Umbilical cord (tissue), 2 donors: ENCODE data around the gene FCER1G. TPM values are rescaled to one million over a fixed set of nuclear protein-coding genes. Genes with fewer than 3 reads are reported as not detected.

ENCODE experiments used
- DNase-seq: peaks from one replicate; pipeline ENCODE4 v3.0.0-alpha.2; 2015; ENCODE audit warnings: low spot score
- total RNA-seq: library from RNA; depleted of rRNA; stranded (reverse); fragments of >200 nt; gene quantifications from one replicate; pipeline ENCODE4 v1.2.3, GENCODE V29; 2014; ENCODE audit warnings: low replicate concordance; ENCODE audit not compliant: insufficient read depth

FCER1G gene
- 52.5 TPM for total RNA-seq

DNA sequence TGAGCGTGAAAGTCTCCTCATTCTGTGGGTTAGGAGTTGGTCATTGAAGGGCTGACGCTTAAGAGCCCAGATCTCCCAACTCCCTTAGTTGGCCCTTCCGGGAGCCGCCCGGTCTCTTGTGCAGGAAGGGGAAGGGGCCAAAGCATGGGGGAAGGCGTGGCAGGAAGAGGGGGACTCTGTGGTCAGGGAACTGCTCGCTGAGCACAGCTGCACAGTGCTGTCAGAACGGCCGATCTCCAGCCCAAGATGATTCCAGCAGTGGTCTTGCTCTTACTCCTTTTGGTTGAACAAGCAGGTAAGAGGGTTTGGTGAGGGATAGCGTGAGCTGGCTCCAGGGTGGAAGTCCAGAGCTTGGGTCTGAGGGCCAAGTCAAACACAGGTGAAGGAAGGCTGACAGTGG lies at the start of gene FCER1G:
Gene FCER1G, plus strand, starts transcription at position 220 of the 400 bp plus-strand sequence. Its CDS starts 27 bp downstream, at position 247.
- DNase-seq: peak; percentile 30

DNA sequence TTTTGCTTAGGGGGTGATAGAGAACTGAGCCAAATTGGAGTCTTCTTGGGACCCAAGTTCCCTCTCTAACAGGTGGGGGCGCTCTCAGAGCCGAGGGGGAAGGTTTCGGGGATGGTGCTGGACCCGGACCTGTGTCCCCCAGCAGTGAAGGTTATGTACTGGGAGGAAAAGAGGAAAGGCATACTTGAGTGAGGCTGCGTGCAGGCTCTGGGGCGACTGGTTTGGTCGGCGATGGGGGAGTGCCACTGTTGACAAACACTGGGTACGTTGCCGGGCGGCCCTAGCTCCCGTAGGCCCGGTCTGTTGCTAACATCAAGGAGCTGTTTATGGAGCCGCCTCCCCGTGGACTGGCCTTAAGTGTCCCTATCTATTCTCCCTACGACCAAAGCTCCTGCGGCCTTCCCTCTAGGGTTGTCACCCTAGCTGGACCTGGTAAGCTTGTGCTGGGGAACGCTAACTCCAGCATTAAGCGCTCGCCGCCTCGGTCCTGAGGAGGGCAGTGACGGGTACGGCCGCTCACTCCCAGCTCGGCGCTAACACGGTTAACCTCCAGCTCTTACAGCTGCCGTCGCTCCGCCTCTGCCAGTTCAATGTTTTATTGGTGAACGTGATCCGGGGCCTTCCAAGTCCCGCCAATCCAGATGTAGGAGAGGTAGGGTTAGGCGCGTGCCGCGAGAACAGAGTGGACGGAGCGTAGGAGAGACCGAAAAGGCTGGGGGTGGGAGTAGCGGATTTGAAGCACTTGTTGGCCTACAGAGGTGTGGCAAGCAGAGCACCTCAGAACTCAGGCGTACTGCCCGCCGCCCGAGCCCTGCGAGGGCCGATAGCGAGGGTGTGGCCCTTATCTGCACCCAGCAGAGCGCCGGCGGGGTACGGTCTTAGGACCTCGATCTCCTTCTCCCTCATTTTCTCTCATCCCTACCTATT lies 49.1 kb upstream of the FCER1G start, which contains the start of gene PPOX:
Gene PPOX, plus strand, starts transcription at position 685 of the 927 bp plus-strand sequence. CDS start 422 bp downstream, outside the sequence.
- DNase-seq: peak; percentile 100

DNA sequence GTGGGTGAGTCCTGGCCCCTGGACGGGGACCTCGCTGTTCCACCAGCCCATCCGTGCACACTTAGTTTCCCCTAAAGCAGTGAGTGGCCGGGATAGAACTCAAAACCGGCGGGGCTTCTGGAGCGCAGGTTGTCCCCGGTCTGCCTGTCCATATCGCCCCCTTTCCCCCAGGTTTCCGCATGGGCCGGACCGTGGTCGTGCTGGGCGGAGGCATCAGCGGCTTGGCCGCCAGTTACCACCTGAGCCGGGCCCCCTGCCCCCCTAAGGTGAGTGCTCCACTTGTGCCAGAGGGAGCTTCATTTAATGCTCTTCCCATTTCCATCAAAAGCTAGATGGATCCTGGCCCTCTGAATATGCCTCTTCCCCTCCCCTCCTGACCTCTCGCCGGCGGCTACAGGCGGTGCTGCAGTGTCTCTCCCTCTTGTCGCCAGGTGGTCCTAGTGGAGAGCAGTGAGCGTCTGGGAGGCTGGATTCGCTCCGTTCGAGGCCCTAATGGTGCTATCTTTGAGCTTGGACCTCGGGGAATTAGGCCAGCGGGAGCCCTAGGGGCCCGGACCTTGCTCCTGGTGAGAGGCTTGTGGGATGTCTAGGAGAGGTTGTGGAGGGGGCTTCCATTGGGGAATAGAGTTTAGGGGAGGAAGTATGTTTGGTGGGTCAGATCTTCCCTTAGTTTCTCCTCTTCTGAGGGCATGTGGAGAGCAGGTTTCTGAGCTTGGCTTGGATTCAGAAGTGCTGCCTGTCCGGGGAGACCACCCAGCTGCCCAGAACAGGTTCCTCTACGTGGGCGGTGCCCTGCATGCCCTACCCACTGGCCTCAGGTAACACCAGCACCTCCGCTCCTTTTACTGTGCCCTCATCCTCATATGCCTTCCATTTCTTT lies 48.2 kb upstream of the FCER1G start:
- DNase-seq: no peak

DNA sequence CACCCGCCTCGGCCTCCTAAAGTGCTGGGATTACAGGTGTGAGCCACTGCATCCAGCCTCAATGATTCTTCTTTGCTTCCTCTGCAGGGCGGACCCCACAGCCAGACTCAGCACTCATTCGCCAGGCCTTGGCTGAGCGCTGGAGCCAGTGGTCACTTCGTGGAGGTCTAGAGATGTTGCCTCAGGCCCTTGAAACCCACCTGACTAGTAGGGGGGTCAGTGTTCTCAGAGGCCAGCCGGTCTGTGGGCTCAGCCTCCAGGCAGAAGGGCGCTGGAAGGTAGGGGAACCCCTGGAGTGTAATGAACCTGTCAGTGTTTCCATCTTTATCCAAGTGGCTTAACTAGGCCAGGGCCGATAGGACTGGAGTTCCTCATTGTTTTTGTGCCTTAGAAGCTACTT lies 46.2 kb upstream of the FCER1G start:
- DNase-seq: no peak

DNA sequence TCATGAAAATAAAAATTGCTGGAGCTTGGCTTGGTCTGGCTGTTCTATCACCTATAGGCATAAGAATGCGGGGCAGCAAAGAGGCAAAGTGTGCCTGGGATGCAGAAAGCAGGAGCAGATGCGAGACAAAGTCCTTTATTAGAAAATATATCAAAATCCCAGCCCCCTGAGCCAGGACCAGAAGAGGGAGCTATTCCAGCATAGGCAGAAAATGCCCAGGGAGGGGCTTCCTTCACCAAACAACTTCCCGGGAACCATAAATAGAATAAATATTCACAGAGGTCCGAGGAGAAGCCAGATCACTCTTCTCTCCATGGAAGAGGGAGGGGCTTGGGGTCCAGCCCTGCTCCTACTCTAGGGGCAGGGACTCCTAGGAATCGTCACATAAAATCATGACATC lies 43.9 kb upstream of the FCER1G start:
- DNase-seq: no peak

DNA sequence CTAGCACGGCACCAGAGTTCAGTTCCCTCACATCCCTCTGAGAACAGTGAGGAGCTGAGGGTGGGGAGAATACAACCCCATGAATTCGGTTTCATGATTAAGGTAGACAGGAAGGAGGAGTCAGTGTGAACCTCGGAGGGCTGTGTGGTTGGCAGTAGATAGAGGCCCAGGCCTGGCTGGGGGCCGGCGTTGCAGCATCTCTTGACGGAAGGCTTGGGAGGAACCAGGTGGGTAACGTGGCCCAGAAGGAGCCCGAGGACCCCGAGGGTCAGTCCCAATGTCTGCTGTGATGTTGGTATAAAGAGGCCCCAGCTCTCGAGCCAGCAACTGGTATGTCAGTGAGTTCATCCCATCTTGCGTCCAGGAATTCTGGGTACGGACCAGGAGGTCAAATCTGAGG lies 43.4 kb upstream of the FCER1G start:
- DNase-seq: no peak

DNA sequence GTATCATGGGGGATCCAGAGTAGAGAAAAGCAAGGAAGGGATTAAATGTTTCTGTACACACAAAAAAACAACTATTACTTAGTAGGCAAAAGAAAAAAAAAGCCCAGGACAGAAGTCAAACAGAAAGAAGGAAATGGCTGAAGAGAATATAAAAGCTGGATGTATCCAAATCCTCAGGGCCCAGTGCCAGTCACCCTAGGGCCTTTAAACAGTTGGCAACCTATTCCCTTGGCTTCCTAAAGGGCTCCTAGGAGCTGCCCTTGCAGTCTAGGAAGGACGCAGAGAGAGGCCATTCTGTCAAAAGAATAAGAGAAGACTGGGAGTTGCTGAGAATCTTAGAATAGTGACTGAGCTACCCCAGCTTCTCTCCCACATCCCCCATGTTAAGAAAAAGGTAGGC lies 42.7 kb upstream of the FCER1G start:
- no peak for DNase-seq

DNA sequence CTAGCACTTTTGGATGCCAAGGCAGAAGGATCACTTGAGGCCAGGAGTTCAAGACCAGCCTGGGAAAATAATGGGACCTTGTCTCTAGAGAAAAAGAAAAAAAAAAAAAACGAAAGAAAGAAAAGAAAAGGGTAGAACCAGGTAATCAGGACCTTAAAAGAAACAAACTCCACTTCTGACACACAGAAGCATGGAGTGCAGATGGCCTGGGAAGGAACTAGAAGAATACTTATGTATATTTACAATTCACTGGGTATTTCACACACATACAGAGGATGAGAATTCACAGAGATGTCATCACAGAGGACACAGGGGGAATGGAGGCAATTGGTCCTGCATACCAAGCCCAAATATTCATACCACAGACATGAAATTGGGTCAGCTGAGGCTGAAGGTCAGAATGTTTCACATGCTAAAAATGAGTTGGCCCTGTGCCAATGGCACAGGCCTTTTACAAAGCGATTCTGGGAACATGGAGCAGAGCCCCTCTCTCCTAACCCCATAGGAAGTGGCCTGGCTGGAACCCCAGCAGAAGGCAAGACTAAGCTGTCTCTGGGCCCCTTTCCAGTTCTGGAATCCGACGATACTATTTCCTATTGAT lies 42.2 kb upstream of the FCER1G start:
- no peak for DNase-seq

DNA sequence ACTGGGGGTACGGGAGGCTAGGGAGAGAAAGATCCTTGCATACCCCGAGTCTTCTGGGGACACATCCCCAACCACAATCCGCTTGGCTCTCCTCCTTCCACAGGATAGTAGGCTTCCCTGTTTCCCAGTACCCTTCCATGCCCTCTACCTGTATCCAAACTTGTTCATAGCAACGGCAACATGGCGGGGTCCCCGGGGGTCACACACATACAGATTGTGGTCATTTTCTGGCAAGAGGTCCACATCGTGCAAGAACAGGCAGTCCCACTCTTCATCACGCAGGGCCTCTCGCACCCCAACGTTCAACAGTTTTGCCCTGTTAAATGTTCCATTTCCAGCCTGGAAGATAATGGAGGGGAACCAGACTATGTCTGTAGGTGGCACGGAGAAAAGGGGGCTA lies 41.4 kb upstream of the FCER1G start:
- DNase-seq: no peak

DNA sequence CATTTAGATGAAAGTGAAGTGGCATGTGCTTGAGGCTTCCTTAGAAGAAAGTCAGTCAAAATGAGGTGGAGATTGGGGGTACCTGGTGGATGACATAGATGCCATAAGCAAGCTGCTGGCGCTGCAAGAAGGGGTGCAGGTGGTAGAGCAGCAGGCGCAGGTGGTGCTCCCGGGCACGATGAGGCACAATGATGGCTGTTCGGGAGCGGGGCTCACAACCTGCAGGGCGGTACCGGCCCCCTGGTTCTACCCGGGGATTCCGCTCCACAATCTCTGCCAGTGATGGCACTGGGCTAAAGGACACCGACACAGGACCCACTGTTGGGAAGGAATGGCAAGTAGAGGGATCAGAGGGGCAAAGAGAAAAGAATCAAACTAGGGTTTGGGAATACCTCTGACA lies 40.2 kb upstream of the FCER1G start:
- no peak for DNase-seq

DNA sequence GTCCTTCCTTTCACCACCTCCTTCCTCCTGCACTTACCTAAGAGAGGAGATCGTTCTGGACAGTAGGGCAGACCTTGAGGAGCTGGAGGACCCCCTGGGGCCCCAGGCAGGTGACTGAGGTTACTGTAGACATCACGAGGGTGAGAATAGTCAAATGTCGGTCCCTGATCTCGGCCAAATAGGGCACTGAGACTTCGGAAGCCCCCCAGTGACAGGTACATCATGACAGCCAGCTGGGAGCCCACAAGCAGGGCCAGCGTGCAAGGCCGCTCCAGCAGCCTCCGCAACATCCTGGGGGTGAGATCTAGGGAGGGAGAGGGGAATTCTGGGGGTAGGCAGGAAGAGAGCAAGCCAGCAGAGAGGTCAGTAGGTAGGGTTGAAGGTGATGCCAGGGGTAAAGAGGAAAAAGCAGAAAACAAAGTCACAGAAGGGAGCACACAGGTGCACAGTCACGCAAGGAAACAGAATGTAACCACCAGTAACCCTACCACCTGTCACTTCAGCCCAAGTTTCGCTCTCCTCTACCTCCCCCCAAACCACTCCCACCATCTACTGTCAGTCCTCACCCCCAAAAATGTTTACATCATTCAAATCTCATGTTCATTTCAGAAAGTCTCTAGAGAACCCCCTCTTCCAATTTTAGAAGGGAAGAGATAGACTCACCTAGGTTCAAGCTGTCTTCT lies 39.2 kb upstream of the FCER1G start:
- no peak for DNase-seq

DNA sequence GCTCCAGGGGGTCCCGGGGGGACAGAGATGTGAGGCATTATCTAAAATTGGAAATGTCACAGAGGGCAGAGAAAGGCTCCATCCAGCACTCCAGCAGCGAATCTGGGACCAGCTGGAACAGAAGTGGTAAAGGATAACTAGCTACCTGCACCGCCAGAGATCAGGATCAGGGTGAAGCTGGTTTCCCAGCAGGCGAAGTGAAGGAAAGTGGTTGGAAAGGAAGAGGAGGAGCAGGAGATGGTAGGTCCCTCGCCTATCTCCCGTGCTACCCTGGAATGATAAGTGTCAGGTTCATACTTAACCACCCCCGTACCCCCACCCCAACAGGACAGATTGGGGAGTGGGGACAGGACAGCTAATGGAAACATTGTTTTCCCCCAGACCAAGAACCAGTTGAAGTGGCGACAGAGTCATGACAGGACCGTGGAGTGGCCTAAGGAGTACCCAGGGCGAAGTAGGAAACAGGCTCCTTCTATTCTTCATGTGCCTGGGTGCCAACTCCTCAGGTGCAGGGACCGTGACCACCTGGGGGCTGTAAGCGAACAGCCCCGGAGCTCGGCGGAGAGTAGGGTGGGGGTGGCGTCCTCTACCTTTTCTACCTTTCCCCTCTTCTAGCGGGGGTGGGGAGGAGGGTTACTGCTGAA lies 38.5 kb upstream of the FCER1G start:
- no peak for DNase-seq

DNA sequence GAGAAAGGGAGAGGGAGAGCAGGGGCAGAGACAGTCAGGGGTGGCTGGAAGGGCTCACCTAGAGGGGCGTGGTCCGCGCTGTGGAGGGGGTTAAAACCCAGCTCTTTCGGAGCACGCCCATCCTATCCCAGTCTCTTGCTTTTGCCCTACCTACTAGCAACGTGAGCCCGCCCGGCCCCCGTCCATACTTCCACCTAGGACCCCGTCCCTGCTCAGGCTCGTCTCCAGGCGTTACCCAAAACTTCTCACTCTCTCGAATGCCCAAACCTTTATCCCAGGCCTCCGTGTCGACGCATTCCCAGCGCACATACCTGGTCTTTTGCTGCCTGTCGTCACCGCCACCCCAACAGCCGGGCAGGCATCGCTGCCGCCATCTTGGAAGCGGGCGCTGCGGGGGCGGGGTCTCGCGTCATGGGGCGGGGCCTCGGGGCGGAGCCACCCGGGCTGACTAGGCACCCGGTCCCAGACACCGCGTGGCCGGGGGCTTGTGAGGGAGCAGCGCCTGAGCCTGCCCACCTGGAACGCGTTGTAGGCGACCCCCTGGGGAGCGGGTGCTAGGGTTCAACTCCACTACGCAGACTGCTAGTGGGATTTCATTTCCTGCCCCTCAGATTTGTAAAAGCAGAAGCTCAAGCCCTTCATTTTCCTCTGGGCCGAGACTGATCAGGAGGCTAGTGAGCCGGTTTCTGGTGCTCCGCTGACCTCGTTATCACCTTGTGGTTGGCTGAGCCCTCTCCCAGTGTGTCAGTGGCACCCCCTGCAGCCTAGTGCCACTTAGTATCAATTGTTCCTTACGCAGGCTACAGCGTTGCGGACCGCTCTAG lies 37.8 kb upstream of the FCER1G start, which contains the start of gene B4GALT3:
Gene B4GALT3, minus strand, starts transcription at position 396 of the 824 bp plus-strand sequence. CDS start 1,447 bp downstream, outside the sequence.
- DNase-seq: peak; percentile 86

DNA sequence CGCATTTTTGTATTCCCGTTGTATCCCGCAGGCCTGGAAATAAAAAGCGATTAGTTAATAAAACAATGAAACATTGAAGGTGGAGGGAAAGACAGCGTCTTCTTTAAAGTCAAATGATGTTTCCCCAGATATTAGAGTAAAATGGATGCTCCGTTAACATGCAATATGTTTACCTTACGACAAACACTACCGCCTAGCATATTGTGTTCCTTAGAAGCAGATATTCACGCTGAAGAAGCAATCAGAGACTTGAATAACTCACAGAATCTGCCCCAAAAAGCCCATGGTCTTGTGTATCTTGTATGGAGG lies 37.2 kb upstream of the FCER1G start:
- no peak for DNase-seq

DNA sequence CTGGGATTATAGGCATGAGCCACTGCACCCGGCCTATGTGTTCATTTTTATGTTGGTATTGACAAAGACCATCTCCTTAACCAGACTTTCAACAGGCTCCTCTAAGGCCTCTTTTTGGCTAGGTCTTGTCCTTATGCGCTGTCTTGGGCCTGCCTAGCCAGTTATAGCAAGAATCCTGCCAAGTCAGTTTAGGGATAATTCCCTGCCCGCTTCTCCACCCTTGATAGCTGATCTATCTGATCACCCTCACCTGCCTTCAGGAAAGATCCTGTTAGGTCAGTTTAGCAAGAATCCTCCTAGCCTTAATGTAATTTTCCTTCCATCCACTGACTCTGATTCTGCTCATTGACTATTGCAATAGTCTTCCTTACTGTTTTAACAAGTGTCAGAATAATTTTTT lies 35.4 kb upstream of the FCER1G start:
- DNase-seq: no peak

DNA sequence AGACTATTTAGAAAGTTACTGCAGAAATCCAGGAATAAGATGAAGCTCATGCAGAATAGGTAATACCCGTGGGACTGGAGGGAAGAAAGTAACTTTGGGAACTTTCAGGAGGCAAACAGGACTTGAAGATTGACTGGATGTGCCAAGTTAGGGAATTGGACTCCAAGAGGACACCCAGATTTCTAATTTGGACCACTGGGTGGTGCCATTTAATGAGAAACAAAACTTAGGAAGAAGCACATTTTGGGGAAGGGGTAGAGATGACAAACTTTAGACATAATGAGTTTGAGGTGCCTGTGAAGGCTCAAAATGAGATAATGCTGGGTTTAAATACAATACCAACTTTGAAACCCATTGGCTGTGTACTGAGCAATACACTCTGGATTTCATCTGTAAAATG lies 34.5 kb upstream of the FCER1G start:
- no peak for DNase-seq

DNA sequence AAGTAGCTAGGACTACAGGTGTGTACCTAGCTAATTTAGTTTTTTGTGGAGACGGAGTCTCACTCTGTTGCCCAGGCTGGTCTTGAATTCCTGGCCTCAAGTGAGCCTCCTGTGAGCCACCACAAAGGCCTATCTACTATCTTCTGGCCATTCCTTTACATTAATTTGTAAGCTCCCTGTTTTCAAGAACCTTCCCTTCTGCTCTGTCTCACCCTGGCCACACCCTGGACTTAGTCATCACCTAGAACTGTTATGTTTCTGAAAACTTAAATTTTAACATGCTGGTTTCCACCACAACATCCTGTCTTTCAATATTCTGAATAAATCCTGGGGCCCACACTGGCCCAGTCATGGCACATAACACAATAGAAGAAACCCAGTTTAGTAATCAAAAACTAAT lies 32.9 kb upstream of the FCER1G start:
- DNase-seq: no peak

DNA sequence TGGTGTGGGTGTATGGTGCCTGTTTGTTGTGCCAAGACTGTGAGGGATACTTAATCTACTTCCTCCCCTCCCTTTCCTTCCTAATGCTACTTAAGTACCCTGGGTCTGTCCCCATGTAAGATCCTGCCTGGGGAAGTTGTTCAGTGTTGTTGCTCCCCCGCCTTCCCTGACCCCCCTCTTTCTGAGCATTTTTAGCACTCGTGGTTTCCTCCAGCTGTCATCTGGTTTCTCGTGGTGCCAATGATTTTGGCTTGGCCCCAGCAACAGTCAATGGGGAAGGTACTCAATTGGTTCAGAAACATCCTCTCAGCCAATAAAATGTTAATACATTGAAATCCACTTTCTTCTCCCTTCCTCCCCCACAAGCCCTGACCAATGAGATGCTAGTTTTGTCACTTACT lies 29.8 kb upstream of the FCER1G start:
- DNase-seq: peak; percentile 81

DNA sequence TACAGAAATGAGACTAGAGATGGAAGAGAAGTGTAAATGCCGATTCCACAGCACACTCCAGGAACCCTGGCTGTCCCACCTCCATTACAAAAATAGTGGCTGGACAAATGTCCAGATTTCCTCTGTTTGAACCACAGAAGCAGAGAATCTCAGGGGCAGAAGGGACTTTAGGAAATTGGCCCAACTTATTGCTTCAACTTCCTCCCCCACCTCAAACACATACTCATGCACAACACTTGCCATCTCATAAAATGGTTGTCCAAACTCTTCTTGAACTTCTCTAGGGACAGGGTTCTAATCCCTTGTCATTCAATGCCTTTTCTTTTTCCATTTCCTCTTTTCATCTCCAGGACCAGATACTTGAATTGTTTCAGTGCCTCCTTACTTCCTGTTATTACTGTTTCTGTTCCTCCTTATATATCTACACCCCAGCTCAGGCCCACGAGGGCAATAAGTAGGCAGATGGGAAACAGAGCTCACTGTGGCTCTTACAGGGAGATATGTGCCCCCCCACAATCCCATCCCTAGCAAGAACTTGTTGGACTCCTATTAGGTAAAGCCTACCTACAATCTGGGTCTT lies 29.3 kb upstream of the FCER1G start:
- peak; percentile 40 for DNase-seq

DNA sequence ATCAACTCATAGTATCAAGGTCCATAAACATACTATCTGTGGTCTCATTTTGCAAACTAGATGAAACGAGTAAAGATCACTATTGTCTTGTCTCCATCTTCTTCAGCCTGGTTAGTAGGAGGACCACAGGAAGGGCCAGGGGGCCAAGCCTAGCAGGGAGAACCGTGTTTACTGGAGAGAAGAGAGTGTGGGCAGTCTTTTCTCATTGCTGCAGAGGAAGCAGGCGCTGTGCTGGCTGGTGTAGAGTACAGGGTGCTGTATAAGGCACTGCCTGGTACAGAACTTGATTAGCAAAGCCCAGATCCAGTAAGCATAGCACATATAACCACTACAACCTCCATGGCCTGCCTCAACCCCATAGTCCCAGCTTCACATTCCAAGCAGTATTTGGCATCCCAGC lies 27.8 kb upstream of the FCER1G start:
- no peak for DNase-seq
